A673 (cell line): ENCODE results near the gene FSTL5. TPM values are rescaled to one million over a fixed set of nuclear protein-coding genes. Genes with fewer than 3 reads are reported as not detected.

Experiments
- BruUV-seq: library from RNA; stranded (reverse); fragments of 400-500 nt; replicated peaks from 2 replicates; lab custom pipeline; 2021; lab: Mats Ljungman, UMichigan
- CTCF ChIA-PET: fragments of 300-600 bp; sonication (Branson Sonifier 250); formaldehyde crosslinking; loops from one replicate; lab custom pipeline; 2022; ENCODE audit warnings: antibody characterized with exemption; lab: Charles Lee
- POLR2A ChIA-PET: fragments of 300-600 bp; sonication (Branson Sonifier 250); formaldehyde crosslinking; loops from one replicate; lab custom pipeline; 2022; ENCODE audit warnings: antibody characterized with exemption; ENCODE audit not compliant: low non-redundant PET; lab: Charles Lee
- DNase-seq: peaks from one replicate; pipeline ENCODE4 v3.0.0-alpha.2; 2015; ENCODE audit warnings: low spot score
- H3K27ac ChIP-seq: fragments of 200-600 bp; sonication (generic); 2 replicates; pipeline ENCODE4 v1.5.1; 2016; ENCODE audit warnings: mixed run types, low read depth, mild to moderate bottlenecking, mixed read lengths, antibody characterized with exemption, low read length; ENCODE audit not compliant: poor library complexity, severe bottlenecking
- H3K27me3 ChIP-seq: fragments of 200-600 bp; sonication (generic); replicated peaks from 2 replicates; pipeline ENCODE4 v1.6.1; 2017; ENCODE audit warnings: mixed run types, low read depth, mild to moderate bottlenecking, mixed read lengths, antibody characterized with exemption, low read length; ENCODE audit not compliant: insufficient read depth, poor library complexity
- H3K36me3 ChIP-seq: fragments of 200-600 bp; sonication (generic); 2 replicates; pipeline ENCODE4 v1.6.1; 2016; ENCODE audit warnings: mixed run types, mild to moderate bottlenecking, mixed read lengths, antibody characterized with exemption, low read length; ENCODE audit not compliant: insufficient read depth, poor library complexity, severe bottlenecking
- H3K4me1 ChIP-seq: fragments of 200-600 bp; sonication (generic); 2 replicates; pipeline ENCODE4 v1.6.1; 2017; ENCODE audit warnings: mixed run types, mild to moderate bottlenecking, mixed read lengths, antibody characterized with exemption, low read length; ENCODE audit not compliant: insufficient read depth, poor library complexity, severe bottlenecking
- H3K4me3 ChIP-seq: fragments of 200-600 bp; sonication (generic); 2 replicates; pipeline ENCODE4 v1.5.1; 2016; ENCODE audit warnings: low read depth, mixed run types, mild to moderate bottlenecking, mixed read lengths, low read length; ENCODE audit not compliant: poor library complexity, severe bottlenecking
- H3K9me3 ChIP-seq: fragments of 200-600 bp; sonication (generic); 2 replicates; pipeline ENCODE4 v1.6.1; 2016; ENCODE audit warnings: mixed run types, low read depth, mild to moderate bottlenecking, mixed read lengths, antibody characterized with exemption, low read length; ENCODE audit not compliant: poor library complexity, severe bottlenecking
- CTCF ChIP-seq: fragments of 300-800, 200-600 bp; sonication (generic); conservative IDR thresholded peaks from 2 replicates; pipeline ENCODE4 v1.5.1; 2017; ENCODE audit warnings: low read depth, mild to moderate bottlenecking, antibody characterized with exemption, low read length, moderate library complexity, mixed read lengths
- EZH2 ChIP-seq: fragments of 200-600 bp; sonication (generic); IDR thresholded peaks from 2 replicates; pipeline ENCODE4 v1.6.1; 2017; ENCODE audit warnings: borderline replicate concordance, low read depth, mild to moderate bottlenecking, mixed read lengths, antibody characterized with exemption, low read length; ENCODE audit not compliant: poor library complexity, severe bottlenecking
- intact Hi-C: fragments of 100-400 bp; cut with micrococcal nuclease; formaldehyde crosslinking; loops from one replicate; pipeline ENCODE4 v1.10.0; 2022; ENCODE audit not compliant: unreplicated experiment
- total RNA-seq: library from RNA; stranded (reverse); gene quantifications from 2 replicates; pipeline ENCODE4 v1.2.3, GENCODE V29; 2021

The FSTL5 gene
- total RNA-seq, 1 experiment from 2014 or later = 0.15 TPM

GRCh38 chr4:161517941-161518340 is 645.9 kb downstream of the FSTL5 start:
- H3K36me3 ChIP-seq = no peaks in the 10 kb centered on the region
- no peaks in the 10 kb centered on the region for H3K9me3 ChIP-seq
- POLR2A ChIA-PET = no interaction called here
- BruUV-seq = no TSS peak
- no peaks in the 10 kb centered on the region for H3K27me3 ChIP-seq
- no peak overlapping the region for H3K4me3 ChIP-seq
- no peak overlapping the region for H3K27ac ChIP-seq
- intact Hi-C loops = no loop called here
- no peak for DNase-seq
- CTCF ChIA-PET = no interaction called here
- no peaks in the 10 kb centered on the region for H3K4me1 ChIP-seq
- TF ChIP-seq CTCF (no peak), EZH2 (no peak)

- H3K9me3 ChIP-seq = no peaks in the 10 kb centered on the region
- no peak overlapping the region for H3K27ac ChIP-seq
- TF ChIP-seq CTCF (no peak), EZH2 (no peak)
- H3K4me1 ChIP-seq = no peaks in the 10 kb centered on the region
- H3K4me3 ChIP-seq = no peak overlapping the region
- ChIA-PET CTCF (no interaction called here), POLR2A (no interaction called here)
- no peaks in the 10 kb centered on the region for H3K36me3 ChIP-seq
- BruUV-seq = no TSS peak
- H3K27me3 ChIP-seq = no peaks in the 10 kb centered on the region
- no peak for DNase-seq
- intact Hi-C loops = no loop called here
Measured at GRCh38 chr4:161505141-161505540, 658.7 kb downstream of the FSTL5 start.

GRCh38 chr4:161498155-161498554 is 665.6 kb downstream of the FSTL5 start:
- Histone ChIP-seq H3K36me3 (no peaks in the 10 kb centered on the region), H3K27ac (no peak overlapping the region), H3K27me3 (no peaks in the 10 kb centered on the region), H3K9me3 (no peaks in the 10 kb centered on the region), H3K4me3 (no peak overlapping the region), H3K4me1 (no peaks in the 10 kb centered on the region)
- intact Hi-C loops = no loop called here
- ChIA-PET CTCF (no interaction called here), POLR2A (no interaction called here)
- no peak for TF ChIP-seq CTCF
- no peak for TF ChIP-seq EZH2
- no TSS peak for BruUV-seq
- DNase-seq = no peak
